K562 (cell line): Measurements from ENCODE around the gene SLC35E3. TPM values are rescaled to one million over a fixed set of nuclear protein-coding genes. Genes with fewer than 3 reads are reported as not detected.
A peak's percentile ranks its signal among the peaks of the same experiment; 100 is the strongest.

Source experiments
- ARHGAP35 ChIP-seq: fragments of 450-650 bp; IDR thresholded peaks from 2 replicates; pipeline ENCODE4 v1.6.1; 2018; ENCODE audit not compliant: partially characterized antibody
- BACH1 ChIP-seq: fragments of 200-800 bp; sonication (Bioruptor generic); IDR thresholded peaks from 2 replicates; pipeline ENCODE4 v1.6.1; 2016; ENCODE audit warnings: missing genetic modification characterization, missing compliant biosample characterization
- CBFA2T3 ChIP-seq: fragments of 450-650 bp; IDR thresholded peaks from 2 replicates; pipeline ENCODE4 v1.6.1; 2017
- CREM ChIP-seq: IDR thresholded peaks from 2 replicates; pipeline ENCODE4 v1.6.1; 2014; ENCODE audit warnings: antibody characterized with exemption, low read depth
- EP300 ChIP-seq: IDR thresholded peaks from 2 replicates; pipeline ENCODE4 v1.6.1; 2012; ENCODE audit warnings: low read length, improper control_type of control experiment
- ETV6 ChIP-seq, 3 experiments: fragments of 150-350 bp in 1 of 3; sonication (generic) in 1 of 3; formaldehyde crosslinking in 1 of 3; IDR thresholded peaks; 2 replicates each; pipeline versions ENCODE4 v1.6.1 to v1.8.0; 2014 to 2022; ENCODE audit warnings: borderline replicate concordance in 2 of 3, low read depth in 2 of 3, antibody characterized with exemption in 1 of 3, low read length in 1 of 3, mild to moderate bottlenecking in 1 of 3, missing genetic modification reagents in 1 of 3
- GATA2 ChIP-seq: sonication (generic); formaldehyde crosslinking; IDR thresholded peaks from 2 replicates; pipeline ENCODE4 v1.4.0; 2020; ENCODE audit warnings: mild to moderate bottlenecking, missing genetic modification reagents
- HNRNPH1 ChIP-seq: fragments of 200-400 bp; formaldehyde crosslinking; optimal IDR thresholded peaks from 2 replicates; pipeline ENCODE3; 2017; ENCODE audit warnings: low read depth, mild to moderate bottlenecking, low read length, moderate library complexity
- HNRNPUL1 ChIP-seq: fragments of 200-400 bp; formaldehyde crosslinking; IDR thresholded peaks from 2 replicates; pipeline ENCODE4 v1.6.1; 2017; ENCODE audit warnings: low read length
- MAZ ChIP-seq, 2 experiments: fragments of 450-650 bp in 1 of 2; sonication (generic) in 1 of 2; formaldehyde crosslinking; IDR thresholded peaks in 1 of 2; conservative IDR thresholded peaks in 1 of 2; 2 replicates each; pipeline versions ENCODE4 v1.4.0 to v1.5.0; 2020; ENCODE audit warnings: mild to moderate bottlenecking in 1 of 2, missing genetic modification reagents in 1 of 2
- MEIS2 ChIP-seq: fragments of 450-650 bp; IDR thresholded peaks from 2 replicates; pipeline ENCODE4 v1.6.1; 2014; ENCODE audit warnings: mild to moderate bottlenecking; ENCODE audit not compliant: partially characterized antibody
- NFE2 ChIP-seq: IDR thresholded peaks from 2 replicates; pipeline ENCODE4 v1.6.1; 2014; ENCODE audit warnings: antibody characterized with exemption, low read depth
- NFIC ChIP-seq: fragments of 450-650 bp; IDR thresholded peaks from 2 replicates; pipeline ENCODE4 v1.6.1; 2017; ENCODE audit warnings: mild to moderate bottlenecking, inconsistent platforms
- PML ChIP-seq: IDR thresholded peaks from 2 replicates; pipeline ENCODE4 v1.6.1; 2012; ENCODE audit warnings: low read length, inconsistent platforms
- POLR2B ChIP-seq: fragments of 450-650 bp; IDR thresholded peaks from 2 replicates; pipeline ENCODE4 v1.6.1; 2018; ENCODE audit warnings: low read depth; ENCODE audit not compliant: partially characterized antibody
- RBBP5 ChIP-seq: fragments of 200-600 bp; sonication (generic); IDR thresholded peaks from 2 replicates; pipeline ENCODE4 v1.6.1; 2012; ENCODE audit warnings: borderline replicate concordance, mild to moderate bottlenecking, low read length, control low read depth, inconsistent platforms; ENCODE audit not compliant: insufficient read depth, poor library complexity, severe bottlenecking
- SRSF1 ChIP-seq: fragments of 200-400 bp; formaldehyde crosslinking; IDR thresholded peaks from 2 replicates; pipeline ENCODE4 v1.6.1; 2017; ENCODE audit warnings: mild to moderate bottlenecking, low read depth, low read length, moderate library complexity
- STAT5A ChIP-seq: IDR thresholded peaks from 2 replicates; pipeline ENCODE4 v1.6.1; 2012; ENCODE audit warnings: low read length, inconsistent platforms, borderline replicate concordance
- ZEB2 ChIP-seq: fragments of 450-650 bp; IDR thresholded peaks from 2 replicates; pipeline ENCODE4 v1.6.1; 2016
- ZNF140 ChIP-seq: fragments of 250-450 bp; sonication (Bioruptor Pico); IDR thresholded peaks from 2 replicates; pipeline ENCODE4 v1.8.0; 2021; ENCODE audit warnings: moderate library complexity, mild to moderate bottlenecking, inconsistent platforms
- ZNF311 ChIP-seq: fragments of 250-450 bp; sonication (Bioruptor Pico); IDR thresholded peaks from 2 replicates; pipeline ENCODE4 v1.4.0; 2020; ENCODE audit warnings: mild to moderate bottlenecking, moderate library complexity
- ZNF431 ChIP-seq: sonication (generic); formaldehyde crosslinking; IDR thresholded peaks from 2 replicates; pipeline ENCODE4 v1.8.0; 2022; ENCODE audit warnings: mild to moderate bottlenecking, missing genetic modification reagents
- ZNF778 ChIP-seq: fragments of 450-650 bp; formaldehyde crosslinking; IDR thresholded peaks from 2 replicates; pipeline ENCODE4 v1.4.0; 2020; ENCODE audit warnings: mild to moderate bottlenecking, moderate library complexity
- polyA plus RNA-seq, 8 experiments: library from polyadenylated mRNA; depleted of rRNA in 4 of 8; stranded (reverse) in 5 of 8; unstranded in 3 of 8; fragments of >200 nt; fragmentation: Nextera tagmentation in 2 of 8; fragmentation: Illumina TruSeq in 1 of 8; extraction: Ambion mirVana in 2 of 8; extraction: Trizol in 1 of 8; gene quantifications; 2 replicates each; pipeline versions ENCODE4 v1.2.1 to v1.2.3, GENCODE V29; 2011 to 2014; ENCODE audit warnings: inconsistent platforms in 1 of 8, missing spikeins in 1 of 8
- total RNA-seq, 7 experiments: library from RNA; depleted of rRNA in 6 of 7; stranded (reverse); fragments of >200 nt in 6 of 7; fragmentation: Illumina TruSeq in 2 of 7; extraction: Trizol in 2 of 7; gene quantifications; 2 replicates each; pipeline versions ENCODE4 v1.2.1 to v1.2.3, GENCODE V29; 2011 to 2021; ENCODE audit warnings: low replicate concordance in 1 of 7
- TF ChIP-seq, protein P1 (sequence below), 2 experiments: fragments of 450-650 bp in 1 of 2; sonication (generic) in 1 of 2; formaldehyde crosslinking; conservative IDR thresholded peaks; 2 replicates each; pipeline versions ENCODE4 v1.4.0 to v1.8.1; 2020 to 2022; ENCODE audit warnings: mild to moderate bottlenecking in 1 of 2, missing genetic modification reagents in 1 of 2
- TF ChIP-seq, protein P2 (sequence below), 3 experiments: fragments of 200-800 bp in 1 of 3; fragments of 250-450 bp in 1 of 3; fragments of 450-650 bp in 1 of 3; sonication (Bioruptor Pico) in 1 of 3; sonication (Bioruptor generic) in 1 of 3; formaldehyde crosslinking in 1 of 3; IDR thresholded peaks; 2 replicates each; pipeline versions ENCODE4 v1.6.1 to v1.8.0; 2016 to 2022; ENCODE audit warnings: mild to moderate bottlenecking in 2 of 3, missing genetic modification characterization in 2 of 3, missing compliant biosample characterization in 1 of 3, moderate library complexity in 1 of 3

SLC35E3 gene
- total and polyA plus RNA-seq, 9 of the 15 experiments (the other 6 are each of a cell fraction or from before 2014, with no cell fraction given) = 1.2 to 5.9 (median 3.8) TPM

DNA sequence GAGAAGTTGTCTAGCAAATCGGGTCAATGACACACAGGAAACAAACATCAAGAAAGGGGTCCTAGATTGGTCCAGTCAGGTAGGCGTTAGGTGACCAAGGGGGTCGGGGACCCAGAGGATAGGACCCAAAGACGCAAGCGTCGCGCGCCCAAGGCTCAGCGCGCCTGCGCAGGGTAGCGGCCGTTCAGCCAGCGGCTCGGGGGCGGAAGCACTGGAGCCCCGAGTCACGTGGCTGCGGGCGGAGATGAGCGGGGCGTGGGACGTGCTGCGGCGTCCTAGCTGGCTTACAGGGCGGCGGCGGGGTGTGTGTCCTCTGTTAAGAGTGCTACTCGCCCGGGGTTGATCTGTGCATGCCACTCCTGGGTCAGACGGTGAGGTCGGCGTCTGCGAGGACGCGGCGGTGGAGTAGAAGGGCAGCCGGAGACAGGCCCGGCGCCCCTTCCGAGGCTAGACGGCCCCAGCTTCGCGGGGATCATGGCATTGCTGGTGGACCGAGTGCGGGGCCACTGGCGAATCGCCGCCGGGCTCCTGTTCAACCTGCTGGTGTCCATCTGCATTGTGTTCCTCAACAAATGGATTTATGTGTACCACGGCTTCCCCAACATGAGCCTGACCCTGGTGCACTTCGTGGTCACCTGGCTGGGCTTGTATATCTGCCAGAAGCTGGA lies at the start of gene SLC35E3 (continued):
- TF ChIP-seq RBBP5 (peak; percentile 66), CBFA2T3 (no peak; the same call in 1 of the 2 replicates), STAT5A (no peak), POLR2B (peak; percentile 88), ZNF140 (no peak), ETV6 (IDR thresholded peaks at IDR 0.05; ENCODE audit: borderline replicate concordance in 1 of 2, low read depth in 2 of 2, low read length in 1 of 2) (no peak), ETV6 (CRISPR knock-in tag; IDR thresholded peaks at IDR 0.05; ENCODE audit: borderline replicate concordance) (no peak), PML (0 out of 2 replicates have a peak, but pooled peaks have one; percentile 23), GATA2 (no peak), HNRNPUL1 (no peak), MEIS2 (peak; percentile 84), NFE2 (no peak; the same call in 1 of the 2 replicates), ZEB2 (no peak), SRSF1 (no peak), NFIC (no peak), HNRNPH1 (no peak), EP300 (peak; percentile 26; the same call in 1 of the 2 replicates), ZNF431 (CRISPR knock-in tag) (peak; percentile 48; the same call in 1 of the 2 replicates), ZNF311 (CRISPR knock-in tag) (no peak), BACH1 (tag) (no peak), ZNF778 (no peak), MAZ (CRISPR knock-in tag; conservative IDR thresholded peaks at IDR 0.05 in 1 of 2, IDR thresholded peaks at IDR 0.05 in 1 of 2) (peak; percentile 60 to 85), ARHGAP35 (no peak), CREM (peak; percentile 91)
- TF ChIP-seq, protein P1, sequence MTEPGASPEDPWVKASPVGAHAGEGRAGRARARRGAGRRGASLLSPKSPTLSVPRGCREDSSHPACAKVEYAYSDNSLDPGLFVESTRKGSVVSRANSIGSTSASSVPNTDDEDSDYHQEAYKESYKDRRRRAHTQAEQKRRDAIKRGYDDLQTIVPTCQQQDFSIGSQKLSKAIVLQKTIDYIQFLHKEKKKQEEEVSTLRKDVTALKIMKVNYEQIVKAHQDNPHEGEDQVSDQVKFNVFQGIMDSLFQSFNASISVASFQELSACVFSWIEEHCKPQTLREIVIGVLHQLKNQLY (CRISPR knock-in tag; conservative IDR thresholded peaks at IDR 0.05) = no peak
- TF ChIP-seq, protein P2, sequence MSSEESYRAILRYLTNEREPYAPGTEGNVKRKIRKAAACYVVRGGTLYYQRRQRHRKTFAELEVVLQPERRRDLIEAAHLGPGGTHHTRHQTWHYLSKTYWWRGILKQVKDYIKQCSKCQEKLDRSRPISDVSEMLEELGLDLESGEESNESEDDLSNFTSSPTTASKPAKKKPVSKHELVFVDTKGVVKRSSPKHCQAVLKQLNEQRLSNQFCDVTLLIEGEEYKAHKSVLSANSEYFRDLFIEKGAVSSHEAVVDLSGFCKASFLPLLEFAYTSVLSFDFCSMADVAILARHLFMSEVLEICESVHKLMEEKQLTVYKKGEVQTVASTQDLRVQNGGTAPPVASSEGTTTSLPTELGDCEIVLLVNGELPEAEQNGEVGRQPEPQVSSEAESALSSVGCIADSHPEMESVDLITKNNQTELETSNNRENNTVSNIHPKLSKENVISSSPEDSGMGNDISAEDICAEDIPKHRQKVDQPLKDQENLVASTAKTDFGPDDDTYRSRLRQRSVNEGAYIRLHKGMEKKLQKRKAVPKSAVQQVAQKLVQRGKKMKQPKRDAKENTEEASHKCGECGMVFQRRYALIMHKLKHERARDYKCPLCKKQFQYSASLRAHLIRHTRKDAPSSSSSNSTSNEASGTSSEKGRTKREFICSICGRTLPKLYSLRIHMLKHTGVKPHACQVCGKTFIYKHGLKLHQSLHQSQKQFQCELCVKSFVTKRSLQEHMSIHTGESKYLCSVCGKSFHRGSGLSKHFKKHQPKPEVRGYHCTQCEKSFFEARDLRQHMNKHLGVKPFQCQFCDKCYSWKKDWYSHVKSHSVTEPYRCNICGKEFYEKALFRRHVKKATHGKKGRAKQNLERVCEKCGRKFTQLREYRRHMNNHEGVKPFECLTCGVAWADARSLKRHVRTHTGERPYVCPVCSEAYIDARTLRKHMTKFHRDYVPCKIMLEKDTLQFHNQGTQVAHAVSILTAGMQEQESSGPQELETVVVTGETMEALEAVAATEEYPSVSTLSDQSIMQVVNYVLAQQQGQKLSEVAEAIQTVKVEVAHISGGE (CRISPR knock-in tag; IDR thresholded peaks at IDR 0.05) = peak in 2 of 3 experiments; percentile 36 to 76; a peak in 2 of 6 replicates
